ENCODE data around the gene IL33.

DNA sequence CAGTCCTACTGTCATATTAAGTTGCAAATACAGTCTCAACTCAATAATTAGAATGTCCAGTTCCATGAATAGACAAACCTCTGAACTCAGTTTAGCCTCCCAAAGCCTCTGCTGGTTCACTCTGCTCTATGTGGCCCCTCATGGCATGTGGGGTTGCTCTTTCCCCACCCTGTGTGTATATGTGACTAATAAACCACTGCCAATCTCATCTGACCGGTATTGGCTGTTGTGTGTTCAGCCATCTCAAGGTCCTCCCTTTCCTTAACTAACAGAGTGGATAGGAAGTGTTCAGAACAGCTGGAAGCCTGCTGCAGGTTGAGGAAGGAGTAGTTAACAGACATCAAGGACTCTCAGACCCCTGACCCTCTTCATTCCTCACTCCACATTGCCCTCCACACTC lies 55.3 kb downstream of the IL33 start:
- no peak for TF ChIP-seq EZH2 (IDR thresholded peaks at IDR 0.05; ENCODE audit: borderline replicate concordance, low read length)
- TF ChIP-seq CTCF (conservative IDR thresholded peaks at IDR 0.05 in 1 of 2, IDR thresholded peaks at IDR 0.05 in 1 of 2; ENCODE audit: extremely low read depth in 1 of 2, insufficient read depth in 1 of 2, low read depth in 1 of 2, low read length in 2 of 2): no peak
